ENCODE measurements around the gene HCFC2.
"Not testable (repeated sequence)": the region's sequence is repeated elsewhere in the genome, so short reads cannot be mapped to it uniquely, and the experiment has no call there.

- not testable (repeated sequence) for TF ChIP-seq CTCF, POLR2A (IDR thresholded peaks at IDR 0.05)
Observed at GRCh38 chr12:104021862-104022261, 42.5 kb upstream of the HCFC2 start.
